HG02623 (cell line): Measurements from ENCODE around the gene FAM53A.

Experiments used
- ATAC-seq: cut with Tn5 transposase; IDR thresholded peaks from one replicate; pipeline ENCODE4 v1.9.1; 2021; ENCODE audit warnings: moderate library complexity; ENCODE audit not compliant: unreplicated experiment

Gene FAM53A

GRCh38 chr4:1683736-1684505, at the start of gene FAM53A:
Gene FAM53A, minus strand, starts transcription at chr4:1684313. Its CDS starts 15,572 bp downstream, at chr4:1668741.
- peak; percentile 84 for ATAC-seq

- no peak for ATAC-seq
These were observed 48.8 kb upstream of the FAM53A start for GRCh38 chr4:1732911-1733310.

- ATAC-seq = no peak
These were observed 47.1 kb upstream of the FAM53A start for GRCh38 chr4:1731180-1731579.

- ATAC-seq = no peak
These were observed 46.5 kb upstream of the FAM53A start for GRCh38 chr4:1730532-1731135.

- ATAC-seq = no peak
These were observed 44.2 kb upstream of the FAM53A start for GRCh38 chr4:1728061-1728980.

- ATAC-seq = no peak
These were observed 43.3 kb upstream of the FAM53A start for GRCh38 chr4:1727117-1728031.

- ATAC-seq = no peak
These were observed 42.2 kb upstream of the FAM53A start for GRCh38 chr4:1726146-1726934.

- ATAC-seq = no peak
These were observed 41.4 kb upstream of the FAM53A start for GRCh38 chr4:1725521-1725920.

- ATAC-seq = no peak
These were observed 39.2 kb upstream of the FAM53A start for GRCh38 chr4:1723131-1723801.

GRCh38 chr4:1722551-1723118, 38.5 kb upstream of the FAM53A start:
- no peak for ATAC-seq

- peak; percentile 3 for ATAC-seq
These were observed 37.8 kb upstream of the FAM53A start for GRCh38 chr4:1721666-1722550.

- ATAC-seq = peak; percentile 73
These were observed 37.0 kb upstream of the FAM53A start, which contains the start of the genes TACC3 and TMEM129 for GRCh38 chr4:1721003-1721665. Gene TACC3, plus strand, starts transcription at chr4:1721521. Its CDS starts 1,901 bp downstream, at chr4:1723422. Gene TMEM129, minus strand, starts transcription at chr4:1721323. Its CDS starts 486 bp downstream, at chr4:1720837.

- peak; percentile 3 for ATAC-seq
These were observed 36.3 kb upstream of the FAM53A start for GRCh38 chr4:1720163-1720983.

GRCh38 chr4:1718095-1718850, 34.2 kb upstream of the FAM53A start:
- no peak for ATAC-seq
